Mesenchymal stem cell (in vitro differentiated cells and primary cell): ENCODE results near the gene SHISA4.
A peak's percentile ranks its signal among the peaks of the same experiment; 100 is the strongest.

Experiments
- DNase-seq: peaks from one replicate; pipeline ENCODE4 v3.0.0-alpha.2; 2013
- H2AFZ ChIP-seq: one replicate; pipeline ENCODE4 v1.6.1; 2013; ENCODE audit warnings: low read depth, mild to moderate bottlenecking, control low read depth, inconsistent platforms, low read length, moderate library complexity
- H2AK5ac ChIP-seq: 2 replicates; pipeline ENCODE4 v1.6.1; 2013; ENCODE audit warnings: low read length, moderate library complexity, mild to moderate bottlenecking, inconsistent platforms; ENCODE audit not compliant: severe bottlenecking
- H2BK120ac ChIP-seq: one replicate; pipeline ENCODE4 v1.6.1; 2013; ENCODE audit warnings: low read depth, mild to moderate bottlenecking, inconsistent platforms, low read length, moderate library complexity
- H2BK12ac ChIP-seq, 2 experiments: one replicate each; pipeline ENCODE4 v1.6.1; 2013; ENCODE audit warnings: inconsistent platforms in 2 of 2, low read length in 2 of 2, mild to moderate bottlenecking in 2 of 2, moderate library complexity in 2 of 2, control low read depth in 1 of 2
- H2BK15ac ChIP-seq: one replicate; pipeline ENCODE4 v1.6.1; 2013; ENCODE audit warnings: mild to moderate bottlenecking, low read depth, inconsistent platforms; ENCODE audit not compliant: poor library complexity, severe bottlenecking
- H2BK5ac ChIP-seq: 2 replicates; pipeline ENCODE4 v1.6.1; 2013; ENCODE audit warnings: low read depth, mild to moderate bottlenecking, low read length, control low read depth, inconsistent platforms; ENCODE audit not compliant: poor library complexity, severe bottlenecking
- H3K14ac ChIP-seq, 2 experiments: one replicate each; pipeline ENCODE4 v1.6.1; 2013; ENCODE audit warnings: inconsistent platforms in 2 of 2, low read length in 2 of 2, control low read depth in 1 of 2, mild to moderate bottlenecking in 1 of 2, moderate library complexity in 1 of 2
- H3K18ac ChIP-seq, 2 experiments: one replicate each; pipeline ENCODE4 v1.6.1; 2013; ENCODE audit warnings: inconsistent platforms in 2 of 2, low read length in 2 of 2, control low read depth in 1 of 2, low read depth in 1 of 2, mild to moderate bottlenecking in 1 of 2
- H3K23ac ChIP-seq, 2 experiments: one replicate each; pipeline ENCODE4 v1.6.1; 2013; ENCODE audit warnings: inconsistent platforms in 2 of 2, low read length in 2 of 2, mild to moderate bottlenecking in 2 of 2, moderate library complexity in 2 of 2, control low read depth in 1 of 2
- H3K27ac ChIP-seq: 2 replicates; pipeline ENCODE4 v1.5.1; 2013; ENCODE audit warnings: mild to moderate bottlenecking, moderate library complexity, low read length, control low read depth, inconsistent platforms; ENCODE audit not compliant: poor library complexity, severe bottlenecking
- H3K27me3 ChIP-seq, 2 experiments: 2 replicates each; pipeline versions ENCODE4 v1.6.1 to v1.7.0; 2013; ENCODE audit warnings: low read length in 2 of 2, mild to moderate bottlenecking in 2 of 2, moderate library complexity in 2 of 2, control low read depth in 1 of 2, inconsistent platforms in 1 of 2; ENCODE audit not compliant: control insufficient read depth in 1 of 2, insufficient read depth in 1 of 2
- H3K36me3 ChIP-seq, 2 experiments: 2 replicates each; pipeline versions ENCODE4 v1.6.1 to v1.7.0; 2013; ENCODE audit warnings: low read length in 2 of 2, control low read depth in 1 of 2, inconsistent platforms in 1 of 2, low read depth in 1 of 2, mild to moderate bottlenecking in 1 of 2; ENCODE audit not compliant: insufficient read depth in 2 of 2, control insufficient read depth in 1 of 2
- H3K4ac ChIP-seq, 2 experiments: one replicate each; pipeline ENCODE4 v1.6.1; 2013; ENCODE audit warnings: inconsistent platforms in 2 of 2, low read length in 2 of 2, mild to moderate bottlenecking in 2 of 2, moderate library complexity in 2 of 2, control low read depth in 1 of 2, low read depth in 1 of 2
- H3K4me1 ChIP-seq: 2 replicates; pipeline ENCODE4 v1.6.1; 2013; ENCODE audit warnings: low read depth, low read length, control low read depth; ENCODE audit not compliant: control insufficient read depth, insufficient read depth
- H3K4me2 ChIP-seq: 2 replicates; pipeline ENCODE4 v1.6.1; 2013; ENCODE audit warnings: low read length, mild to moderate bottlenecking, inconsistent platforms; ENCODE audit not compliant: poor library complexity, severe bottlenecking
- H3K4me3 ChIP-seq, 2 experiments: 2 replicates each; pipeline versions ENCODE4 v1.5.1 to v1.7.0; 2013; ENCODE audit warnings: low read length in 2 of 2, mild to moderate bottlenecking in 2 of 2, control low read depth in 1 of 2, low read depth in 1 of 2; ENCODE audit not compliant: insufficient read depth in 1 of 2
- H3K79me1 ChIP-seq: replicated peaks from 2 replicates; pipeline ENCODE4 v1.6.1; 2013; ENCODE audit warnings: mild to moderate bottlenecking, control low read depth, low read length, inconsistent platforms; ENCODE audit not compliant: poor library complexity, severe bottlenecking
- H3K9ac ChIP-seq: 2 replicates; pipeline ENCODE4 v1.7.0; 2013; ENCODE audit warnings: mild to moderate bottlenecking, low read length, moderate library complexity
- H3K9me3 ChIP-seq: 2 replicates; pipeline ENCODE4 v1.7.0; 2013; ENCODE audit warnings: mild to moderate bottlenecking, low read length; ENCODE audit not compliant: control insufficient read depth
- H4K8ac ChIP-seq: one replicate; pipeline ENCODE4 v1.6.1; 2013; ENCODE audit warnings: inconsistent platforms, mild to moderate bottlenecking, low read length, moderate library complexity
- H4K91ac ChIP-seq: one replicate; pipeline ENCODE4 v1.6.1; 2013; ENCODE audit warnings: mild to moderate bottlenecking, low read length, inconsistent platforms
- WGBS: methylation state at CpG from one replicate; pipeline ENCODE4 v1.1.7; 2013; ENCODE audit warnings: mixed read lengths; 5-methylcytosine and 5-hydroxymethylcytosine counted together

The SHISA4 gene

GRCh38 chr1:201889090-201889968 lies 631 bp downstream of the SHISA4 start:
- peak overlapping the region; percentile 67 to 76 for H3K18ac ChIP-seq
- H3K9ac ChIP-seq, result peak overlapping the region; percentile 87
- 36% methylated on average over 33 of the region's 33 CpGs for WGBS
- H3K79me1 ChIP-seq, result peaks cover 7% of the 10 kb centered on the region
- peaks cover 27% of the 10 kb centered on the region for H3K4me1 ChIP-seq
- peak overlapping the region in 1 of 2 experiments; percentile 88 for H3K23ac ChIP-seq
- peak overlapping the region in 1 of 2 experiments; percentile 53 for H3K14ac ChIP-seq
- peak overlapping the region; percentile 88 for H4K91ac ChIP-seq
- H3K9me3 ChIP-seq, result no peaks in the 10 kb centered on the region
- H3K4me3 ChIP-seq, result peak overlapping the region; percentile 79 to 86
- peak overlapping the region; percentile 2 for H2BK120ac ChIP-seq
- H2BK5ac ChIP-seq, result no peak overlapping the region
- H3K27me3 ChIP-seq, result no peaks in the 10 kb centered on the region
- peak overlapping the region; percentile 75 for H2AFZ ChIP-seq
- peak overlapping the region; percentile 51 to 60 for H3K4ac ChIP-seq
- no peak for DNase-seq
- peak overlapping the region; percentile 91 for H4K8ac ChIP-seq
- H3K36me3 ChIP-seq, result peaks cover 15 to 19% of the 10 kb centered on the region in 2 experiments
- peak overlapping the region in 1 of 2 experiments; percentile 61 for H2BK12ac ChIP-seq
- H3K4me2 ChIP-seq, result peak overlapping the region; percentile 97
- no peak overlapping the region for H2BK15ac ChIP-seq
- no peak overlapping the region for H3K27ac ChIP-seq
- peak overlapping the region; percentile 35 for H2AK5ac ChIP-seq

- H2BK12ac ChIP-seq, result no peak overlapping the region
- H3K9me3 ChIP-seq, result no peaks in the 10 kb centered on the region
- no peak overlapping the region for H3K4me2 ChIP-seq
- H2AFZ ChIP-seq, result no peak overlapping the region
- H3K23ac ChIP-seq, result peak overlapping the region in 1 of 2 experiments; percentile 27
- H4K8ac ChIP-seq, result no peak overlapping the region
- no peak overlapping the region for H3K27ac ChIP-seq
- H3K4me1 ChIP-seq, result peaks cover 21% of the 10 kb centered on the region
- H3K9ac ChIP-seq, result no peak overlapping the region
- H4K91ac ChIP-seq, result no peak overlapping the region
- no peak overlapping the region for H3K18ac ChIP-seq
- H3K14ac ChIP-seq, result no peak overlapping the region
- DNase-seq, result no peak
- H2BK15ac ChIP-seq, result no peak overlapping the region
- no peaks in the 10 kb centered on the region for H3K27me3 ChIP-seq
- H2BK5ac ChIP-seq, result no peak overlapping the region
- H2BK120ac ChIP-seq, result no peak overlapping the region
- H3K36me3 ChIP-seq, result peaks cover 15 to 19% of the 10 kb centered on the region in 2 experiments
- no peak overlapping the region for H3K4ac ChIP-seq
- H3K79me1 ChIP-seq, result peaks cover 7% of the 10 kb centered on the region
- WGBS, result 89% methylated on average over 7 of the region's 7 CpGs
- H2AK5ac ChIP-seq, result no peak overlapping the region
- no peak overlapping the region for H3K4me3 ChIP-seq
Measured at GRCh38 chr1:201890223-201890622, 1.5 kb downstream of the SHISA4 start.

GRCh38 chr1:201890806-201891450 lies 2.2 kb downstream of the SHISA4 start:
- no peak for DNase-seq
- no peak overlapping the region for H2BK5ac ChIP-seq
- H4K91ac ChIP-seq, result no peak overlapping the region
- H2AFZ ChIP-seq, result no peak overlapping the region
- H3K23ac ChIP-seq, result no peak overlapping the region
- no peak overlapping the region for H4K8ac ChIP-seq
- no peaks in the 10 kb centered on the region for H3K27me3 ChIP-seq
- no peak overlapping the region for H2BK12ac ChIP-seq
- H3K9ac ChIP-seq, result no peak overlapping the region
- H3K79me1 ChIP-seq, result peaks cover 7% of the 10 kb centered on the region
- H3K36me3 ChIP-seq, result peaks cover 15 to 19% of the 10 kb centered on the region in 2 experiments
- H3K14ac ChIP-seq, result no peak overlapping the region
- WGBS, result 92% methylated on average over 3 of the region's 3 CpGs
- no peak overlapping the region for H3K18ac ChIP-seq
- H2AK5ac ChIP-seq, result no peak overlapping the region
- no peaks in the 10 kb centered on the region for H3K9me3 ChIP-seq
- H3K27ac ChIP-seq, result no peak overlapping the region
- H2BK15ac ChIP-seq, result no peak overlapping the region
- H3K4me1 ChIP-seq, result peaks cover 17% of the 10 kb centered on the region
- H2BK120ac ChIP-seq, result no peak overlapping the region
- H3K4me2 ChIP-seq, result no peak overlapping the region
- H3K4me3 ChIP-seq, result no peak overlapping the region
- no peak overlapping the region for H3K4ac ChIP-seq

- no peak for DNase-seq
- Histone ChIP-seq H3K4me1 (peaks cover 17% of the 10 kb centered on the region), H2AFZ (no peak overlapping the region), H3K14ac (no peak overlapping the region), H3K9ac (no peak overlapping the region), H3K4me3 (no peak overlapping the region), H3K27me3 (no peaks in the 10 kb centered on the region), H2BK5ac (no peak overlapping the region), H2BK15ac (no peak overlapping the region), H4K8ac (no peak overlapping the region), H2BK12ac (no peak overlapping the region), H2AK5ac (no peak overlapping the region), H4K91ac (no peak overlapping the region), H3K79me1 (peaks cover 7% of the 10 kb centered on the region), H3K4me2 (no peak overlapping the region), H3K18ac (no peak overlapping the region), H3K9me3 (no peaks in the 10 kb centered on the region), H2BK120ac (no peak overlapping the region), H3K23ac (no peak overlapping the region), H3K4ac (no peak overlapping the region), H3K27ac (no peak overlapping the region), H3K36me3 (peaks cover 15 to 19% of the 10 kb centered on the region in 2 experiments)
- WGBS, result 94% methylated on average over 5 of the region's 5 CpGs
Measured at GRCh38 chr1:201891451-201892045, 2.9 kb downstream of the SHISA4 start.
